HepG2 (cell line): Measurements from ENCODE around the gene MTCL1. TPM values are rescaled to one million over a fixed set of nuclear protein-coding genes. Genes with fewer than 3 reads are reported as not detected.

ENCODE experiments used
- ATAC-seq: fragments of 200-7000 bp; cut with Tn5 transposase; 3 replicates; pipeline ENCODE4 v1.9.1; 2020; ENCODE audit warnings: mild to moderate bottlenecking, moderate library complexity
- BruUV-seq: library from RNA; stranded (reverse); fragments of 400-500 nt; replicated peaks from 2 replicates; lab custom pipeline; 2021; lab: Mats Ljungman, UMichigan
- CTCF ChIA-PET: fragments of 300-600 bp; formaldehyde crosslinking; extraction: SDS; loops from one replicate; lab custom pipeline; 2021; ENCODE audit warnings: low total read pairs, inconsistent platforms, low intra/inter-chr PET ratio; lab: Yijun Ruan, JAX
- POLR2A ChIA-PET: fragments of 350-600 bp; sonication (Branson Sonifier 250); formaldehyde crosslinking; loops from one replicate; lab custom pipeline; 2020; ENCODE audit warnings: antibody characterized with exemption, inconsistent platforms; lab: Yijun Ruan, JAX
- DNase-seq: peaks from one replicate; pipeline ENCODE4 v3.0.0-alpha.2; 2015; ENCODE audit warnings: low spot score
- FAIRE-seq: peaks from 3 replicates; lab custom pipeline; 2011; peaks lifted over from hg19 to GRCh38; lab: Jason Lieb, UNC
- H2AFZ ChIP-seq: one replicate; pipeline ENCODE4 v1.6.1; 2011; ENCODE audit warnings: low read length, inconsistent platforms
- H3K27ac ChIP-seq: fragments of 300-600 bp; 3 replicates; pipeline ENCODE4 v1.8.0; 2011; ENCODE audit warnings: mixed run types, mild to moderate bottlenecking, mixed read lengths, low read length, inconsistent platforms; ENCODE audit not compliant: insufficient read depth; ENCODE audit errors: extremely low read length
- H3K27me3 ChIP-seq, 2 experiments: fragments of 200-600 bp in 1 of 2; 2 replicates in 1 of 2; 3 replicates in 1 of 2; pipeline versions ENCODE4 v1.6.0 to v1.8.0; 2011; ENCODE audit warnings: low read length in 2 of 2, mild to moderate bottlenecking in 2 of 2, moderate library complexity in 2 of 2, inconsistent platforms in 1 of 2; ENCODE audit not compliant: insufficient read depth in 2 of 2, control insufficient read depth in 1 of 2
- H3K36me3 ChIP-seq, 2 experiments: fragments of 200-600 bp in 1 of 2; replicated peaks in 1 of 2; 2 replicates in 1 of 2; 3 replicates in 1 of 2; pipeline versions ENCODE4 v1.5.1 to v1.8.0; 2011; ENCODE audit warnings: low read length in 2 of 2, inconsistent platforms in 1 of 2; ENCODE audit not compliant: insufficient read depth in 2 of 2, control insufficient read depth in 1 of 2
- H3K4me1 ChIP-seq: 2 replicates; pipeline ENCODE4 v1.5.1; 2012; ENCODE audit warnings: low read length, inconsistent platforms; ENCODE audit not compliant: insufficient read depth
- H3K4me2 ChIP-seq: 2 replicates; pipeline ENCODE4 v1.6.0; 2011; ENCODE audit warnings: low read depth, low read length, inconsistent platforms
- H3K4me3 ChIP-seq, 3 experiments: fragments of 200-600 bp in 1 of 3; sonication (generic), shearing (Covaris generic) in 1 of 3; replicated peaks in 1 of 3; 2 replicates each; pipeline ENCODE4 v1.5.1; 2011 to 2016; ENCODE audit warnings: low read length in 3 of 3, inconsistent platforms in 2 of 3, low read depth in 2 of 3, mild to moderate bottlenecking in 2 of 3, control low read depth in 1 of 3, mixed read lengths in 1 of 3; ENCODE audit not compliant: insufficient read depth in 1 of 3
- H3K79me2 ChIP-seq: one replicate; pipeline ENCODE4 v1.6.1; 2011; ENCODE audit warnings: low read length, inconsistent platforms; ENCODE audit not compliant: insufficient read depth
- H3K9ac ChIP-seq: 2 replicates; pipeline ENCODE4 v1.6.0; 2011; ENCODE audit warnings: mild to moderate bottlenecking, low read depth, low read length, inconsistent platforms; ENCODE audit not compliant: insufficient read depth
- H3K9me3 ChIP-seq: 2 replicates; pipeline ENCODE4 v1.5.1; 2012; ENCODE audit warnings: mild to moderate bottlenecking, low read length
- H4K20me1 ChIP-seq: 2 replicates; pipeline ENCODE4 v1.6.0; 2011; ENCODE audit warnings: inconsistent platforms, mild to moderate bottlenecking, low read length, moderate library complexity; ENCODE audit not compliant: insufficient read depth
- DMAP1 ChIP-seq: IDR thresholded peaks from 2 replicates; pipeline ENCODE4 v1.6.1; 2016
- KDM5A ChIP-seq: fragments of 200-600 bp; sonication (generic); IDR thresholded peaks from 2 replicates; pipeline ENCODE4 v1.7.0; 2018; ENCODE audit warnings: antibody characterized with exemption, mild to moderate bottlenecking, low read length, borderline replicate concordance
- LCORL ChIP-seq, 2 experiments: fragments of 450-650 bp in 1 of 2; sonication (generic) in 1 of 2; formaldehyde crosslinking in 1 of 2; IDR thresholded peaks; 2 replicates each; pipeline versions ENCODE4 v1.5.0 to v1.6.1; 2017 to 2020; ENCODE audit warnings: antibody characterized with exemption in 1 of 2, missing genetic modification reagents in 1 of 2
- MIER3 ChIP-seq: IDR thresholded peaks from 2 replicates; pipeline ENCODE4 v1.6.1; 2016; ENCODE audit warnings: missing compliant biosample characterization, borderline replicate concordance
- ZMYM3 ChIP-seq: sonication (generic); formaldehyde crosslinking; IDR thresholded peaks from 2 replicates; pipeline ENCODE4 v1.5.1; 2020; ENCODE audit warnings: mild to moderate bottlenecking, missing genetic modification reagents
- ZNF691 ChIP-seq: sonication (generic); formaldehyde crosslinking; IDR thresholded peaks from 2 replicates; pipeline ENCODE4 v1.4.0; 2020; ENCODE audit warnings: missing genetic modification reagents, low read depth, mild to moderate bottlenecking, borderline replicate concordance
- WGBS: methylation state at CpG from one replicate; pipeline ENCODE4 v1.1.6; 2017; ENCODE audit warnings: low lambda C conversion rate; 5-methylcytosine and 5-hydroxymethylcytosine counted together
- in situ Hi-C: cut with HindIII; loops from 2 replicates; pipeline ENCODE4 v1.10.0; 2017; ENCODE audit warnings: low pct_unique_long_range_greater_than_20kb; ENCODE audit not compliant: extremely low pct_ligation_motif_present
- intact Hi-C: fragments of 100-400 bp; cut with micrococcal nuclease; formaldehyde crosslinking; loops from one replicate; pipeline ENCODE4 v1.10.0; 2022; ENCODE audit not compliant: unreplicated experiment
- polyA plus RNA-seq, 8 experiments: library from polyadenylated mRNA; depleted of rRNA in 3 of 8; stranded (reverse) in 7 of 8; unstranded in 1 of 8; fragments of >200 nt; fragmentation: Illumina TruSeq in 4 of 8; extraction: Trizol in 4 of 8; gene quantifications; 2 replicates each; pipeline versions ENCODE4 v1.2.1 to v1.2.3, GENCODE V29; 2011 to 2016; ENCODE audit warnings: low read depth in 4 of 8, missing spikeins in 1 of 8, mixed read lengths in 1 of 8; ENCODE audit not compliant: insufficient read depth in 1 of 8
- total RNA-seq, 5 experiments: library from RNA; depleted of rRNA; stranded (reverse); fragments of >200 nt; fragmentation: Illumina TruSeq; extraction: Trizol; gene quantifications; 2 replicates each; pipeline ENCODE4 v1.2.3, GENCODE V29; 2016; ENCODE audit warnings: low read depth in 1 of 5
- TF ChIP-seq, protein P1 (sequence below), 2 experiments: IDR thresholded peaks; 2 replicates each; pipeline ENCODE4 v1.6.1; 2011 to 2012; ENCODE audit warnings: low read length in 2 of 2, borderline replicate concordance in 1 of 2, low read depth in 1 of 2, mild to moderate bottlenecking in 1 of 2, moderate library complexity in 1 of 2

Gene MTCL1
- total and polyA plus RNA-seq, 2 of the 13 experiments (the other 11 are each of a cell fraction or from before 2014, with no cell fraction given) = 3.1 to 3.2 TPM

GRCh38 chr18:8765783-8766463 is 60.6 kb downstream of the MTCL1 start:
- Histone ChIP-seq H3K27me3 (no peaks in the 10 kb centered on the region), H4K20me1 (no peaks in the 10 kb centered on the region), H3K9ac (no peak overlapping the region), H3K36me3 (0 out of 5 replicates have a peak, but pooled peaks cover 0 to 2% of the 10 kb centered on the region in 2 experiments), H3K9me3 (no peaks in the 10 kb centered on the region), H3K27ac (no peak overlapping the region), H3K4me3 (no peak overlapping the region), H2AFZ (no peak overlapping the region), H3K4me2 (no peak overlapping the region), H3K79me2 (no peaks in the 10 kb centered on the region), H3K4me1 (no peaks in the 10 kb centered on the region)
- WGBS = 91% methylated on average over 9 of the region's 11 CpGs
- in situ Hi-C loops = no loop called here
- no peak for DNase-seq
- no TSS peak for BruUV-seq
- TF ChIP-seq MIER3 (CRISPR knock-in tag) = no peak
- TF ChIP-seq KDM5A = no peak
- TF ChIP-seq DMAP1 (CRISPR knock-in tag) = no peak
- TF ChIP-seq ZNF691 (CRISPR knock-in tag) = no peak
- TF ChIP-seq, protein P1, sequence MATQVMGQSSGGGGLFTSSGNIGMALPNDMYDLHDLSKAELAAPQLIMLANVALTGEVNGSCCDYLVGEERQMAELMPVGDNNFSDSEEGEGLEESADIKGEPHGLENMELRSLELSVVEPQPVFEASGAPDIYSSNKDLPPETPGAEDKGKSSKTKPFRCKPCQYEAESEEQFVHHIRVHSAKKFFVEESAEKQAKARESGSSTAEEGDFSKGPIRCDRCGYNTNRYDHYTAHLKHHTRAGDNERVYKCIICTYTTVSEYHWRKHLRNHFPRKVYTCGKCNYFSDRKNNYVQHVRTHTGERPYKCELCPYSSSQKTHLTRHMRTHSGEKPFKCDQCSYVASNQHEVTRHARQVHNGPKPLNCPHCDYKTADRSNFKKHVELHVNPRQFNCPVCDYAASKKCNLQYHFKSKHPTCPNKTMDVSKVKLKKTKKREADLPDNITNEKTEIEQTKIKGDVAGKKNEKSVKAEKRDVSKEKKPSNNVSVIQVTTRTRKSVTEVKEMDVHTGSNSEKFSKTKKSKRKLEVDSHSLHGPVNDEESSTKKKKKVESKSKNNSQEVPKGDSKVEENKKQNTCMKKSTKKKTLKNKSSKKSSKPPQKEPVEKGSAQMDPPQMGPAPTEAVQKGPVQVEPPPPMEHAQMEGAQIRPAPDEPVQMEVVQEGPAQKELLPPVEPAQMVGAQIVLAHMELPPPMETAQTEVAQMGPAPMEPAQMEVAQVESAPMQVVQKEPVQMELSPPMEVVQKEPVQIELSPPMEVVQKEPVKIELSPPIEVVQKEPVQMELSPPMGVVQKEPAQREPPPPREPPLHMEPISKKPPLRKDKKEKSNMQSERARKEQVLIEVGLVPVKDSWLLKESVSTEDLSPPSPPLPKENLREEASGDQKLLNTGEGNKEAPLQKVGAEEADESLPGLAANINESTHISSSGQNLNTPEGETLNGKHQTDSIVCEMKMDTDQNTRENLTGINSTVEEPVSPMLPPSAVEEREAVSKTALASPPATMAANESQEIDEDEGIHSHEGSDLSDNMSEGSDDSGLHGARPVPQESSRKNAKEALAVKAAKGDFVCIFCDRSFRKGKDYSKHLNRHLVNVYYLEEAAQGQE (IDR thresholded peaks at IDR 0.05; ENCODE audit: borderline replicate concordance in 1 of 2, low read depth in 1 of 2, low read length in 2 of 2) = no peak
- no peak for TF ChIP-seq ZMYM3 (CRISPR knock-in tag)
- TF ChIP-seq LCORL (IDR thresholded peaks at IDR 0.05) = no peak
- no peak for TF ChIP-seq LCORL (CRISPR knock-in tag; IDR thresholded peaks at IDR 0.05)
- intact Hi-C loops = no loop called here
- CTCF ChIA-PET = no interaction called here
- ATAC-seq = no peak; the same call in 2 of the 3 replicates
- no peak for FAIRE-seq
- POLR2A ChIA-PET = no interaction called here
